HUES64 (cell line): ENCODE measurements around the gene DNAJC5G.

ENCODE experiments used
- H3K27ac ChIP-seq: 2 replicates; pipeline ENCODE4 v1.7.0; 2013; ENCODE audit warnings: low read depth, low read length, inconsistent platforms
- H3K27me3 ChIP-seq: 2 replicates; pipeline ENCODE4 v1.6.1; 2013; ENCODE audit warnings: mild to moderate bottlenecking, low read length; ENCODE audit not compliant: insufficient read depth
- H3K36me3 ChIP-seq: 2 replicates; pipeline ENCODE4 v1.6.1; 2013; ENCODE audit warnings: mild to moderate bottlenecking, low read length; ENCODE audit not compliant: insufficient read depth
- H3K4me1 ChIP-seq: 2 replicates; pipeline ENCODE4 v1.6.1; 2013; ENCODE audit warnings: mild to moderate bottlenecking, low read length, moderate library complexity; ENCODE audit not compliant: insufficient read depth
- H3K4me3 ChIP-seq: 2 replicates; pipeline ENCODE4 v1.5.1; 2013; ENCODE audit warnings: mild to moderate bottlenecking, low read length, moderate library complexity
- H3K9ac ChIP-seq: 2 replicates; pipeline ENCODE4 v1.6.1; 2013; ENCODE audit warnings: mild to moderate bottlenecking, low read depth, low read length
- H3K9me3 ChIP-seq: 2 replicates; pipeline ENCODE4 v1.6.1; 2013; ENCODE audit warnings: low read depth, low read length; ENCODE audit not compliant: insufficient read depth
- WGBS: fragments of 150-250, 120-280 bp; methylation state at CpG from one replicate; pipeline ENCODE4 v1.1.7; 2013; ENCODE audit warnings: missing lambda C conversion rate; 5-methylcytosine and 5-hydroxymethylcytosine counted together

Gene DNAJC5G

GRCh38 chr2:27255187-27255586, 20.0 kb upstream of the DNAJC5G start:
- no peak overlapping the region for H3K4me3 ChIP-seq
- peaks cover 3% of the 10 kb centered on the region; the same call in 1 of the 2 replicates for H3K4me1 ChIP-seq
- peaks cover 25% of the 10 kb centered on the region for H3K27me3 ChIP-seq
- H3K36me3 ChIP-seq, result no peaks in the 10 kb centered on the region
- no peak overlapping the region for H3K9ac ChIP-seq
- 77% methylated on average over 13 of the region's 13 CpGs for WGBS
- no peaks in the 10 kb centered on the region for H3K9me3 ChIP-seq
- H3K27ac ChIP-seq, result no peak overlapping the region

GRCh38 chr2:27255660-27256059, 19.6 kb upstream of the DNAJC5G start:
- no peaks in the 10 kb centered on the region for H3K36me3 ChIP-seq
- no peaks in the 10 kb centered on the region for H3K4me1 ChIP-seq
- H3K4me3 ChIP-seq, result no peak overlapping the region
- no peak overlapping the region for H3K27ac ChIP-seq
- H3K27me3 ChIP-seq, result peaks cover 26% of the 10 kb centered on the region
- 69% methylated on average over 1 of the region's 1 CpG for WGBS
- H3K9me3 ChIP-seq, result no peaks in the 10 kb centered on the region
- H3K9ac ChIP-seq, result no peak overlapping the region

- no peaks in the 10 kb centered on the region for H3K36me3 ChIP-seq
- no peak overlapping the region for H3K27ac ChIP-seq
- peaks cover 30% of the 10 kb centered on the region for H3K27me3 ChIP-seq
- H3K4me3 ChIP-seq, result no peak overlapping the region
- H3K4me1 ChIP-seq, result peaks cover 6% of the 10 kb centered on the region; the same call in 1 of the 2 replicates
- H3K9ac ChIP-seq, result no peak overlapping the region
- no peaks in the 10 kb centered on the region for H3K9me3 ChIP-seq
- 87% methylated on average over 7 of the region's 7 CpGs for WGBS
Observed at GRCh38 chr2:27256855-27257454, 18.3 kb upstream of the DNAJC5G start.

- H3K27me3 ChIP-seq, result peaks cover 41% of the 10 kb centered on the region
- no peaks in the 10 kb centered on the region for H3K9me3 ChIP-seq
- H3K36me3 ChIP-seq, result no peaks in the 10 kb centered on the region
- 94% methylated on average over 8 of the region's 8 CpGs for WGBS
- H3K9ac ChIP-seq, result no peak overlapping the region
- no peak overlapping the region for H3K4me3 ChIP-seq
- H3K27ac ChIP-seq, result no peak overlapping the region
- H3K4me1 ChIP-seq, result peaks cover 6% of the 10 kb centered on the region; the same call in 1 of the 2 replicates
Observed at GRCh38 chr2:27258051-27258450, 17.2 kb upstream of the DNAJC5G start.

- no peaks in the 10 kb centered on the region for H3K9me3 ChIP-seq
- no peak overlapping the region for H3K27ac ChIP-seq
- WGBS, result 47% methylated on average over 11 of the region's 11 CpGs
- H3K36me3 ChIP-seq, result no peaks in the 10 kb centered on the region
- peaks cover 13% of the 10 kb centered on the region for H3K4me1 ChIP-seq
- peak overlapping the region; percentile 72 for H3K4me3 ChIP-seq
- H3K27me3 ChIP-seq, result peaks cover 74% of the 10 kb centered on the region
- H3K9ac ChIP-seq, result no peak overlapping the region
Observed at GRCh38 chr2:27261241-27261925, 13.8 kb upstream of the DNAJC5G start.

- no peaks in the 10 kb centered on the region for H3K36me3 ChIP-seq
- peak overlapping the region; percentile 72 for H3K4me3 ChIP-seq
- peaks cover 13% of the 10 kb centered on the region for H3K4me1 ChIP-seq
- H3K27me3 ChIP-seq, result peaks cover 79% of the 10 kb centered on the region
- WGBS, result 2% methylated on average over 40 of the region's 40 CpGs
- H3K9ac ChIP-seq, result no peak overlapping the region
- H3K27ac ChIP-seq, result no peak overlapping the region
- no peaks in the 10 kb centered on the region for H3K9me3 ChIP-seq
Observed at GRCh38 chr2:27261926-27262298, 13.3 kb upstream of the DNAJC5G start.

- H3K36me3 ChIP-seq, result no peaks in the 10 kb centered on the region
- peaks cover 13% of the 10 kb centered on the region for H3K4me1 ChIP-seq
- H3K9ac ChIP-seq, result peak within 1 kb of the TSS; percentile 30; the same call in 1 of the 2 replicates
- H3K27ac ChIP-seq, result no peak within 1 kb of the TSS
- 1% methylated on average over 96 of the region's 96 CpGs for WGBS
- peak within 1 kb of the TSS; percentile 72 for H3K4me3 ChIP-seq
- no peaks in the 10 kb centered on the region for H3K9me3 ChIP-seq
- peaks cover 86% of the 10 kb centered on the region for H3K27me3 ChIP-seq
Observed at GRCh38 chr2:27262379-27263286, 12.6 kb upstream of the DNAJC5G start, which contains the start of gene SLC30A3. TSS of gene SLC30A3 (minus strand) at chr2:27263047. CDS start at chr2:27262906, 141 bp downstream.

GRCh38 chr2:27263287-27264252, 11.7 kb upstream of the DNAJC5G start:
- H3K27me3 ChIP-seq, result peaks cover 89% of the 10 kb centered on the region
- 1% methylated on average over 46 of the region's 46 CpGs for WGBS
- peak overlapping the region; percentile 72 for H3K4me3 ChIP-seq

GRCh38 chr2:27264253-27264752, 10.9 kb upstream of the DNAJC5G start:
- Histone ChIP-seq H3K27me3 (peaks cover 85% of the 10 kb centered on the region), H3K4me3 (peak overlapping the region; percentile 72), H3K36me3 (no peaks in the 10 kb centered on the region), H3K27ac (no peak overlapping the region), H3K9me3 (no peaks in the 10 kb centered on the region), H3K9ac (peak overlapping the region; percentile 67; the same call in 1 of the 2 replicates), H3K4me1 (peaks cover 13% of the 10 kb centered on the region)
- WGBS, result 1% methylated on average over 32 of the region's 38 CpGs

More at GRCh38 chr2:27263287-27264252, 11.7 kb upstream of the DNAJC5G start:
- no peak overlapping the region for H3K27ac ChIP-seq
- H3K36me3 ChIP-seq, result no peaks in the 10 kb centered on the region
- no peak overlapping the region for H3K9ac ChIP-seq
- H3K9me3 ChIP-seq, result no peaks in the 10 kb centered on the region
- H3K4me1 ChIP-seq, result peaks cover 13% of the 10 kb centered on the region
